ENCODE data around the gene SIT1. TPM values are rescaled to one million over a fixed set of nuclear protein-coding genes. Genes with fewer than 3 reads are reported as not detected.

Gene SIT1
- total RNA-seq, 1 experiment from 2014 or later, result not detected

DNA sequence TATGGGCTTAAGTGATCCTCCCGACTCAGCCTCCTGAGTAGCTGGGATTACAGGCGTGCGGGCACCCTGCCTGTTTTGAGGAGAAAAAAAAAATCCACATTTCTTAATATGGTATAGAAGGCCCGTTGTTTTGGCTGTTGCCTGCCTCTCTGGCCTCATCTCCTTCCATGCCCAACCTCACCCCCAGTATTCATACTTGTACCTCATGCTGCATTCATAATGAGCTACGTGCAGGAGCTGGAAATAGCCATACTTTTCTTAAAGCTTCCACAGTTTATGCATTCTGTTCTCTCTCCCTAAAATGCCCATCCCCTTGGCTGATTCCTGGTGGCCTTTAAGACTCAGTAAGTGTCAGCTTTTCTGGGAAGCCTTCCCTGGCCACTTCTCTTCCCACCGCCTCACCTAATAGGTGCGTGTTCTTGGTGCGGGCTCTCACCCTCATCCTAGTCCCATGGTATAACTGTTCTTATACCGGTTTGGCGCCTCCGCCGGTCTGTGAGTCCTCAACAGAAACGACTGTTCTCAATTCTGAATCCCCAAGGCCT is 41.1 kb upstream of the SIT1 start:
- peaks cover 29% of the 10 kb centered on the region for H3K4me1 ChIP-seq (ENCODE audit: control insufficient read depth, insufficient read depth, low read length)
- in situ Hi-C loops (cut with HindIII; ENCODE audit: low pct_unique_long_range_greater_than_20kb, low sequenced_read_pairs) (no loop called here), intact Hi-C loops (cut with micrococcal nuclease; ENCODE audit: unreplicated experiment) (loop anchor here (5.0 kb wide), 1 partner anchor 35 kb away; the partner anchor contains the start of genes CCDC107 and RMRP)
- TF ChIP-seq, protein P1, sequence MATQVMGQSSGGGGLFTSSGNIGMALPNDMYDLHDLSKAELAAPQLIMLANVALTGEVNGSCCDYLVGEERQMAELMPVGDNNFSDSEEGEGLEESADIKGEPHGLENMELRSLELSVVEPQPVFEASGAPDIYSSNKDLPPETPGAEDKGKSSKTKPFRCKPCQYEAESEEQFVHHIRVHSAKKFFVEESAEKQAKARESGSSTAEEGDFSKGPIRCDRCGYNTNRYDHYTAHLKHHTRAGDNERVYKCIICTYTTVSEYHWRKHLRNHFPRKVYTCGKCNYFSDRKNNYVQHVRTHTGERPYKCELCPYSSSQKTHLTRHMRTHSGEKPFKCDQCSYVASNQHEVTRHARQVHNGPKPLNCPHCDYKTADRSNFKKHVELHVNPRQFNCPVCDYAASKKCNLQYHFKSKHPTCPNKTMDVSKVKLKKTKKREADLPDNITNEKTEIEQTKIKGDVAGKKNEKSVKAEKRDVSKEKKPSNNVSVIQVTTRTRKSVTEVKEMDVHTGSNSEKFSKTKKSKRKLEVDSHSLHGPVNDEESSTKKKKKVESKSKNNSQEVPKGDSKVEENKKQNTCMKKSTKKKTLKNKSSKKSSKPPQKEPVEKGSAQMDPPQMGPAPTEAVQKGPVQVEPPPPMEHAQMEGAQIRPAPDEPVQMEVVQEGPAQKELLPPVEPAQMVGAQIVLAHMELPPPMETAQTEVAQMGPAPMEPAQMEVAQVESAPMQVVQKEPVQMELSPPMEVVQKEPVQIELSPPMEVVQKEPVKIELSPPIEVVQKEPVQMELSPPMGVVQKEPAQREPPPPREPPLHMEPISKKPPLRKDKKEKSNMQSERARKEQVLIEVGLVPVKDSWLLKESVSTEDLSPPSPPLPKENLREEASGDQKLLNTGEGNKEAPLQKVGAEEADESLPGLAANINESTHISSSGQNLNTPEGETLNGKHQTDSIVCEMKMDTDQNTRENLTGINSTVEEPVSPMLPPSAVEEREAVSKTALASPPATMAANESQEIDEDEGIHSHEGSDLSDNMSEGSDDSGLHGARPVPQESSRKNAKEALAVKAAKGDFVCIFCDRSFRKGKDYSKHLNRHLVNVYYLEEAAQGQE (IDR thresholded peaks at IDR 0.05; ENCODE audit: insufficient read depth in 1 of 2, low read depth in 2 of 2, low read length in 1 of 2), result no peak
- no peak for TF ChIP-seq TCF7L2 (IDR thresholded peaks at IDR 0.05; ENCODE audit: low read depth, low read length)
- TF ChIP-seq SIN3A (IDR thresholded peaks at IDR 0.05; ENCODE audit: borderline replicate concordance, insufficient read depth, low read depth, low read length), result no peak
- no peak for TF ChIP-seq POLR2AphosphoS5 (IDR thresholded peaks at IDR 0.05; ENCODE audit: low read depth, low read length)
- TF ChIP-seq, protein P2, sequence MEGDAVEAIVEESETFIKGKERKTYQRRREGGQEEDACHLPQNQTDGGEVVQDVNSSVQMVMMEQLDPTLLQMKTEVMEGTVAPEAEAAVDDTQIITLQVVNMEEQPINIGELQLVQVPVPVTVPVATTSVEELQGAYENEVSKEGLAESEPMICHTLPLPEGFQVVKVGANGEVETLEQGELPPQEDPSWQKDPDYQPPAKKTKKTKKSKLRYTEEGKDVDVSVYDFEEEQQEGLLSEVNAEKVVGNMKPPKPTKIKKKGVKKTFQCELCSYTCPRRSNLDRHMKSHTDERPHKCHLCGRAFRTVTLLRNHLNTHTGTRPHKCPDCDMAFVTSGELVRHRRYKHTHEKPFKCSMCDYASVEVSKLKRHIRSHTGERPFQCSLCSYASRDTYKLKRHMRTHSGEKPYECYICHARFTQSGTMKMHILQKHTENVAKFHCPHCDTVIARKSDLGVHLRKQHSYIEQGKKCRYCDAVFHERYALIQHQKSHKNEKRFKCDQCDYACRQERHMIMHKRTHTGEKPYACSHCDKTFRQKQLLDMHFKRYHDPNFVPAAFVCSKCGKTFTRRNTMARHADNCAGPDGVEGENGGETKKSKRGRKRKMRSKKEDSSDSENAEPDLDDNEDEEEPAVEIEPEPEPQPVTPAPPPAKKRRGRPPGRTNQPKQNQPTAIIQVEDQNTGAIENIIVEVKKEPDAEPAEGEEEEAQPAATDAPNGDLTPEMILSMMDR (IDR thresholded peaks at IDR 0.05), result no peak
- H3K4me3 ChIP-seq (ENCODE audit: low read depth in 2 of 2, low read length in 2 of 2), result peak overlapping the region in 1 of 2 experiments; percentile 89; a peak in 1 of 4 replicates
- ATAC-seq (no peak), DNase-seq (ENCODE audit: low read depth, low spot score) (no peak)
- POLR2A ChIA-PET, result interaction anchor here (1.5 kb wide), 1 partner anchor 31 kb away, joined by 6 read pairs; no protein-coding TSS in a partner anchor
- peaks cover 9% of the 10 kb centered on the region; the same call in 1 of the 2 replicates for H3K36me3 ChIP-seq (ENCODE audit: control insufficient read depth, insufficient read depth, low read length)
- BruUV-seq (replicated peaks), result no TSS peak
- CTCF ChIA-PET, result interaction anchor here (0.6 to 1.6 kb wide), 2 partner anchors 38 to 39 kb away, joined by 3 to 6 read pairs; no protein-coding TSS in a partner anchor
- H3K27me3 ChIP-seq (ENCODE audit: control insufficient read depth, insufficient read depth, low read length), result no peaks in the 10 kb centered on the region
- no peaks in the 10 kb centered on the region for H3K9me3 ChIP-seq (ENCODE audit: control insufficient read depth, insufficient read depth, low read depth, low read length)
- H3K27ac ChIP-seq (ENCODE audit: low read length), result peak overlapping the region; percentile 85

DNA sequence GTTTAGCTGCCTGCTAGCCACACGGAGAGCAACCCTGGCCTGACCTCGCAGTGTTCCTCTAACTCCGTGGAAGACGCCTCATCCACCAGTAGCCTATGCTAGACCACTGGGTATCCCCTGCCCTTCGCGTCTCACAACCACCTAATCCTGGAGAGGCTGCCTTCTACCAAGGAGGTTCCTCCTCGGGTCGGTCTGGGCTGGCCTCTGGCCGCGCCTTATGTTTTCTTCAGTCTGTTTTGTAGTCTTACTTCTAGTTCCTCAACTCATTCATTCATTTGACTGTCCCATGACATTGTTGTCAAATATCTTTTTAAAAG is 40.6 kb upstream of the SIT1 start:
- DNase-seq (ENCODE audit: low read depth, low spot score) (no peak), ATAC-seq (peak; percentile 40)
- Histone ChIP-seq H3K27ac (ENCODE audit: low read length) (peak overlapping the region; percentile 85), H3K9me3 (ENCODE audit: control insufficient read depth, insufficient read depth, low read depth, low read length) (no peaks in the 10 kb centered on the region), H3K4me1 (ENCODE audit: control insufficient read depth, insufficient read depth, low read length) (peaks cover 31% of the 10 kb centered on the region), H3K27me3 (ENCODE audit: control insufficient read depth, insufficient read depth, low read length) (no peaks in the 10 kb centered on the region), H3K4me3 (ENCODE audit: low read depth in 2 of 2, low read length in 2 of 2) (peak overlapping the region; percentile 71 to 89), H3K36me3 (ENCODE audit: control insufficient read depth, insufficient read depth, low read length) (peaks cover 10% of the 10 kb centered on the region; the same call in 1 of the 2 replicates)
- intact Hi-C loops (cut with micrococcal nuclease; ENCODE audit: unreplicated experiment), result loop anchor here (5.0 kb wide), 1 partner anchor 34 kb away; the partner anchor contains the start of genes CCDC107 and RMRP
- CTCF ChIA-PET, result interaction anchor here (0.6 to 1.8 kb wide), 4 partner anchors 30 to 47 kb away, joined by 3 to 6 read pairs (median 5); no protein-coding TSS in a partner anchor
- in situ Hi-C loops (cut with HindIII; ENCODE audit: low pct_unique_long_range_greater_than_20kb, low sequenced_read_pairs), result no loop called here
- BruUV-seq (replicated peaks), result TSS peak; percentile 95
- no peak for TF ChIP-seq TCF7L2 (IDR thresholded peaks at IDR 0.05; ENCODE audit: low read depth, low read length)
- TF ChIP-seq SIN3A (IDR thresholded peaks at IDR 0.05; ENCODE audit: borderline replicate concordance, insufficient read depth, low read depth, low read length), result no peak
- TF ChIP-seq, protein P2 (IDR thresholded peaks at IDR 0.05), result no peak
- TF ChIP-seq POLR2AphosphoS5 (IDR thresholded peaks at IDR 0.05; ENCODE audit: low read depth, low read length), result no peak
- TF ChIP-seq, protein P1 (IDR thresholded peaks at IDR 0.05; ENCODE audit: insufficient read depth in 1 of 2, low read depth in 2 of 2, low read length in 1 of 2), result no peak
- POLR2A ChIA-PET, result interaction anchor here (0.8 to 1.5 kb wide), 3 partner anchors 14 to 264 kb away, joined by 6 to 13 read pairs (median 8); no protein-coding TSS in a partner anchor

Measured in Panc1 (cell line).